HEK293T (cell line): Measurements from ENCODE around the gene RTP5.
"Not testable (repeated sequence)": the region's sequence is repeated elsewhere in the genome, so short reads cannot be mapped to it uniquely, and the experiment has no call there.

Experiments
- CTCF ChIA-PET: fragments of 350-600 bp; formaldehyde crosslinking; extraction: SDS; loops from one replicate; lab custom pipeline; 2021; ENCODE audit warnings: antibody characterized with exemption, inconsistent platforms; lab: Yijun Ruan, JAX
- POLR2A ChIA-PET: fragments of 350-600 bp; formaldehyde crosslinking; extraction: SDS; loops from one replicate; lab custom pipeline; 2020; ENCODE audit warnings: antibody characterized with exemption, inconsistent platforms; lab: Yijun Ruan, JAX
- DNase-seq: peaks from one replicate; pipeline ENCODE4 v3.0.0; 2012; ENCODE audit warnings: mixed read lengths; ENCODE audit errors: extremely low spot score
- ARNT ChIP-seq: fragments of 450-650 bp; IDR thresholded peaks from 2 replicates; pipeline ENCODE4 v1.6.1; 2017; ENCODE audit warnings: mild to moderate bottlenecking
- BHLHE40 ChIP-seq: fragments of 450-650 bp; IDR thresholded peaks from 2 replicates; pipeline ENCODE4 v1.6.1; 2016; ENCODE audit warnings: mild to moderate bottlenecking, moderate library complexity, borderline replicate concordance
- CTBP1 ChIP-seq: fragments of 450-650 bp; IDR thresholded peaks from 2 replicates; pipeline ENCODE4 v1.6.1; 2016; ENCODE audit warnings: borderline replicate concordance
- ELF4 ChIP-seq: fragments of 450-650 bp; IDR thresholded peaks from 2 replicates; pipeline ENCODE4 v1.6.1; 2017; ENCODE audit warnings: antibody characterized with exemption
- FOXA1 ChIP-seq: fragments of 450-650 bp; IDR thresholded peaks from 2 replicates; pipeline ENCODE4 v1.6.1; 2016; ENCODE audit warnings: mild to moderate bottlenecking
- FOXK2 ChIP-seq: fragments of 450-650 bp; IDR thresholded peaks from 2 replicates; pipeline ENCODE4 v1.6.1; 2016; ENCODE audit warnings: mild to moderate bottlenecking
- FOXM1 ChIP-seq: fragments of 450-650 bp; IDR thresholded peaks from 2 replicates; pipeline ENCODE4 v1.6.1; 2017; ENCODE audit warnings: mild to moderate bottlenecking, borderline replicate concordance
- HDGF ChIP-seq: fragments of 450-650 bp; IDR thresholded peaks from 2 replicates; pipeline ENCODE4 v1.6.1; 2017; ENCODE audit warnings: antibody characterized with exemption, borderline replicate concordance
- L3MBTL2 ChIP-seq: fragments of 450-650 bp; conservative IDR thresholded peaks from 2 replicates; pipeline ENCODE4 v1.6.1; 2016; ENCODE audit warnings: mild to moderate bottlenecking
- LEF1 ChIP-seq: fragments of 450-650 bp; IDR thresholded peaks from 2 replicates; pipeline ENCODE4 v1.6.1; 2017; ENCODE audit warnings: mild to moderate bottlenecking, borderline replicate concordance
- NFRKB ChIP-seq: fragments of 450-650 bp; IDR thresholded peaks from 2 replicates; pipeline ENCODE4 v1.6.1; 2016; ENCODE audit warnings: mild to moderate bottlenecking, moderate library complexity
- PKNOX1 ChIP-seq: fragments of 450-650 bp; IDR thresholded peaks from 2 replicates; pipeline ENCODE4 v1.6.1; 2016
- SP1 ChIP-seq: fragments of 450-650 bp; IDR thresholded peaks from 2 replicates; pipeline ENCODE4 v1.6.1; 2017
- SUZ12 ChIP-seq: fragments of 450-650 bp; IDR thresholded peaks from 2 replicates; pipeline ENCODE4 v1.6.1; 2016; ENCODE audit warnings: mild to moderate bottlenecking
- TARDBP ChIP-seq: fragments of 450-650 bp; IDR thresholded peaks from 2 replicates; pipeline ENCODE4 v1.6.1; 2016
- ZNF384 ChIP-seq: fragments of 450-650 bp; IDR thresholded peaks from 2 replicates; pipeline ENCODE4 v1.6.1; 2016

RTP5 gene

GRCh38 chr2:241905716-241906377, 36.3 kb downstream of the RTP5 start:
- DNase-seq, result no peak
- ChIA-PET POLR2A (no interaction called here), CTCF (no interaction called here)
- TF ChIP-seq HDGF (no peak), FOXM1 (no peak), ELF4 (no peak), SUZ12 (no peak), L3MBTL2 (no peak), SP1 (no peak), BHLHE40 (no peak), ZNF384 (no peak), FOXA1 (no peak)

- CTCF ChIA-PET, POLR2A ChIA-PET, DNase-seq: not testable (repeated sequence)
Observed at GRCh38 chr2:241906378-241906770, 36.8 kb downstream of the RTP5 start.

- TF ChIP-seq HDGF (no peak), ELF4 (no peak), SP1 (no peak), ZNF384 (no peak), TARDBP (no peak), FOXA1 (no peak)
- no peak for DNase-seq
- ChIA-PET CTCF (no interaction called here), POLR2A (no interaction called here)
Observed at GRCh38 chr2:241906826-241907570, 37.5 kb downstream of the RTP5 start.

GRCh38 chr2:241907831-241908230, 38.3 kb downstream of the RTP5 start:
- CTCF ChIA-PET, POLR2A ChIA-PET, DNase-seq: not testable (repeated sequence)

GRCh38 chr2:241908686-241909420, 39.3 kb downstream of the RTP5 start:
- DNase-seq, result no peak
- TF ChIP-seq NFRKB (no peak), L3MBTL2 (no peak), FOXA1 (no peak), SUZ12 (no peak), SP1 (no peak), CTBP1 (no peak), TARDBP (no peak), FOXK2 (no peak), LEF1 (no peak), ZNF384 (no peak), PKNOX1 (no peak)
- ChIA-PET CTCF (no interaction called here), POLR2A (interaction anchor here (1.0 kb wide), 1 partner anchor 14 kb away, joined by 3 read pairs; no protein-coding TSS in a partner anchor)

GRCh38 chr2:241909769-241910168, 40.2 kb downstream of the RTP5 start:
- CTCF ChIA-PET, result no interaction called here
- no peak for DNase-seq
- POLR2A ChIA-PET, result interaction anchor here (1.0 kb wide), 1 partner anchor 15 kb away, joined by 3 read pairs; no protein-coding TSS in a partner anchor
- no peak for TF ChIP-seq BHLHE40
- TF ChIP-seq TARDBP, result no peak
- no peak for TF ChIP-seq FOXM1
- TF ChIP-seq FOXA1, result no peak
- TF ChIP-seq LEF1, result no peak
- TF ChIP-seq ZNF384, result no peak
- no peak for TF ChIP-seq SP1
- no peak for TF ChIP-seq CTBP1

GRCh38 chr2:241910604-241911520, 41.3 kb downstream of the RTP5 start:
- no peak for DNase-seq
- TF ChIP-seq HDGF (no peak), FOXM1 (no peak), NFRKB (no peak), FOXK2 (no peak), SP1 (no peak), ZNF384 (no peak), ELF4 (no peak), PKNOX1 (no peak), CTBP1 (no peak), LEF1 (no peak), ARNT (no peak), L3MBTL2 (no peak), TARDBP (no peak), FOXA1 (no peak), SUZ12 (no peak), BHLHE40 (no peak)
- ChIA-PET POLR2A (no interaction called here), CTCF (no interaction called here)
